Measurements from ENCODE around the gene XRN2. TPM values are rescaled to one million over a fixed set of nuclear protein-coding genes. Genes with fewer than 3 reads are reported as not detected.

XRN2 gene
- total RNA-seq, 1 donor: 97.1 TPM

- TF ChIP-seq, protein P1, sequence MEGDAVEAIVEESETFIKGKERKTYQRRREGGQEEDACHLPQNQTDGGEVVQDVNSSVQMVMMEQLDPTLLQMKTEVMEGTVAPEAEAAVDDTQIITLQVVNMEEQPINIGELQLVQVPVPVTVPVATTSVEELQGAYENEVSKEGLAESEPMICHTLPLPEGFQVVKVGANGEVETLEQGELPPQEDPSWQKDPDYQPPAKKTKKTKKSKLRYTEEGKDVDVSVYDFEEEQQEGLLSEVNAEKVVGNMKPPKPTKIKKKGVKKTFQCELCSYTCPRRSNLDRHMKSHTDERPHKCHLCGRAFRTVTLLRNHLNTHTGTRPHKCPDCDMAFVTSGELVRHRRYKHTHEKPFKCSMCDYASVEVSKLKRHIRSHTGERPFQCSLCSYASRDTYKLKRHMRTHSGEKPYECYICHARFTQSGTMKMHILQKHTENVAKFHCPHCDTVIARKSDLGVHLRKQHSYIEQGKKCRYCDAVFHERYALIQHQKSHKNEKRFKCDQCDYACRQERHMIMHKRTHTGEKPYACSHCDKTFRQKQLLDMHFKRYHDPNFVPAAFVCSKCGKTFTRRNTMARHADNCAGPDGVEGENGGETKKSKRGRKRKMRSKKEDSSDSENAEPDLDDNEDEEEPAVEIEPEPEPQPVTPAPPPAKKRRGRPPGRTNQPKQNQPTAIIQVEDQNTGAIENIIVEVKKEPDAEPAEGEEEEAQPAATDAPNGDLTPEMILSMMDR (IDR thresholded peaks at IDR 0.05; ENCODE audit: insufficient read depth, low read length): no peak
Measured at GRCh38 chr20:21279706-21280521, 23.2 kb upstream of the XRN2 start.

GRCh38 chr20:21280522-21281016 lies 22.6 kb upstream of the XRN2 start:
- TF ChIP-seq, protein P1 (IDR thresholded peaks at IDR 0.05; ENCODE audit: insufficient read depth, low read length): no peak
- no peak for DNase-seq (ENCODE audit: low read depth)
- H3K4me3 ChIP-seq (ENCODE audit: low read depth, low read length): no peak overlapping the region

More at GRCh38 chr20:21279706-21280521, 23.2 kb upstream of the XRN2 start:
- no peak overlapping the region for H3K4me3 ChIP-seq (ENCODE audit: low read depth, low read length)
- DNase-seq (ENCODE audit: low read depth): no peak

DNA sequence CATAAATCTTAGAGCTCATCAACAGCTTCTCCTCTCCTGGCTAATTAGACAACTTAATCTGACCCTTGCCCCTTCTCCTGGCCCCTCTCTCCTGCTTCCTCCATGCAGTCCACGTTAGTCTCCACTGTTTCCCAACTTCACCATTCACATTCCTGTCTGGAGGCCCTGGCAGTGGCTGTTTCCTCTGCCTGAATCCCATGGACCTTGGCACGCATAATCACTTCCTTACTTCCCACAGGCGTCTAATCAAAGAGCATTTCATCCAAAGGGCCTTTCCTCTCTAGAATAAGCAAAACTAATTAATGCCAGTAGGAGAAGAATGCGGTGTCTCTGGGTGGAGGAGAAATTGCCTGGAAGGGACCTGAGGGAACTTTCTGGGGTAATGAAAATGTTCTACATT lies 16.4 kb upstream of the XRN2 start:
- DNase-seq (ENCODE audit: low read depth): no peak
- no peak overlapping the region for H3K4me3 ChIP-seq (ENCODE audit: low read depth, low read length)
- TF ChIP-seq, protein P1 (IDR thresholded peaks at IDR 0.05; ENCODE audit: insufficient read depth, low read length): no peak

- H3K4me3 ChIP-seq (ENCODE audit: low read depth, low read length): no peak overlapping the region
- no peak for DNase-seq (ENCODE audit: low read depth)
- TF ChIP-seq, protein P1 (IDR thresholded peaks at IDR 0.05; ENCODE audit: insufficient read depth, low read length): no peak
Measured at GRCh38 chr20:21288587-21289370, 14.4 kb upstream of the XRN2 start.

DNA sequence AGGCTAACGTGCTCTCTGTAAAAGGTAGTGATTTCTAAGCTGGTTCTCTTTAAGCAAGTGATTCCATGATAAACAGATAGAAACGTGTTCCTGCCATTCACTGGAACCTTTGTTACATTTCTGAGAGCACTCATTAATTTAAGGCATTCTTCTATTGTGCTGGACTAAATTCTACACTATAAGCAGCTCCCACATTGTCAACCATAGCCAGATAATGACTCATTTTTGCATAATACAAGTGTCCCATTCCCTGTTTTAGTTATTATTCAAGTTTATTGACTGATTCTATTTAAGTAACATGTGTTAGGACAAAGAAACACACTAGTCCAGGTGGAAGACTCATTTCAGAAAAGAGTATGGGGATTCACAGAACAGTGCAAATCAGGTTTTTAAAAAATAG lies 13.5 kb upstream of the XRN2 start:
- DNase-seq (ENCODE audit: low read depth): peak; percentile 39
- TF ChIP-seq, protein P1 (IDR thresholded peaks at IDR 0.05; ENCODE audit: insufficient read depth, low read length): no peak
- no peak overlapping the region for H3K4me3 ChIP-seq (ENCODE audit: low read depth, low read length)

GRCh38 chr20:21291026-21291425 lies 12.1 kb upstream of the XRN2 start:
- TF ChIP-seq, protein P1 (IDR thresholded peaks at IDR 0.05; ENCODE audit: insufficient read depth, low read length): no peak
- peak; percentile 28 for DNase-seq (ENCODE audit: low read depth)
- no peak overlapping the region for H3K4me3 ChIP-seq (ENCODE audit: low read depth, low read length)
